ENCODE data around the gene KDM6B. TPM values are rescaled to one million over a fixed set of nuclear protein-coding genes. Genes with fewer than 3 reads are reported as not detected.
A peak's percentile ranks its signal among the peaks of the same experiment; 100 is the strongest.

Gene KDM6B
- total and polyA plus RNA-seq, 2 experiments from 2014 or later: 9.7 to 20.8 TPM

DNA sequence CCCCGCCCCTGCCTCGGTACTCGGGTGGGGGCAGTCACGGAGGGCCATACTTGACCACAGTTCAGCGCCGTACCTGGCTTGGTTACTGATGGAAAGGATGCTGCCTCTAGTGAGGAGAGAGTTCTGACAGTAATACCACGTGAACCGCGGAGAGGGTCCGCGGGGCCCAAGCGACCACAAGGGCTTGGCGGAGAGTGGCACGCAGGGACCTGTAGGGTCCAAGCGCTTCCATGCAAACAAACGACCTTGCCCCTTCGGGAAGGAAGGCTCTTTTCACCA is 9.2 kb downstream of the KDM6B start:
- H3K27me3 ChIP-seq: no peaks in the 10 kb centered on the region
- H3K4me1 ChIP-seq (ENCODE audit: low read depth): peaks cover 26% of the 10 kb centered on the region

DNA sequence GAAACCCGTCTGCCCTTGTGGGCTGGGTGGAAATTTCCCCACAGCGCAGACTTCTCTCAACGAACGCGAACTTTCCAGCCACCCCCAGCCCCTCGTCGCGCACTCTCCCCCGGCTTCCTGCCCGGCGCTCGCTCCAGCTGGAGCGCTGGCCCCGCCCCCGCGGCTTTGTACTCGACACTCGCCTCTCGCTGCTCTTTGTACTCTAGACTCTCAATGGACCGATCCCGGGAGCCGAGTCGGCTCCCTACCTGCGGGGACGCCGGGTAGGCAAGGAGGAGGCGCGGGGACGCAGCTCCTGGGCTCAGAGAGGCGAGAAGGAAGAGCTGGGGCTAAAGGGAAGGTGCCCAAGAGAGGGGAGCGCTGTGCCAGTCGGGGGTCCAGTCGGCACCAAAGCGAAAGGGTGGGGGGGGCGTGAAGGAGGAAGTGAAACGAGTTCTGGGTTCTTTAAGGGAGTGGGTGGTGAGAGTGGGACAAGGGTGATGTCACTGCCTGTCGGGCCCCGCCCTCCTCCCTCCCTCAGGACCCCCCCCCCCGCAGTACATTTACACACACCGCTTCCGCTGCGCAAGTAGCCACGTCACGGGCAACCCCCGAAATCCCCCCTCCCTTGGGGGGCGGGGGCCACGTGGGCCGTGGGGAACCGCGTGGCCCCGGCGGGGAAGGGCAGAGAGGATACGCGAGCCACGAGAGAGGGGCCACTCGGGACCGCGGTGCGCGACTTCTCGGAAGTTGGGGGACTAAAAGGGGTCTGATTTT is 9.7 kb downstream of the KDM6B start:
- no peak for TF ChIP-seq CTCF (IDR thresholded peaks at IDR 0.05; ENCODE audit: low read depth, low read length)
- Histone ChIP-seq H3K4me3 (peak overlapping the region; percentile 40), H3K27ac (peak overlapping the region; percentile 74), H3K27me3 (no peaks in the 10 kb centered on the region), H3K36me3 (peaks cover 27% of the 10 kb centered on the region), H3K9me3 (ENCODE audit: low read depth) (no peaks in the 10 kb centered on the region), H3K4me1 (ENCODE audit: low read depth) (peaks cover 25% of the 10 kb centered on the region)
- DNase-seq (ENCODE audit: low read depth in 1 of 2, low spot score in 1 of 2): peak; percentile 91 to 92

More for the DNA sequence above, 9.2 kb downstream of the KDM6B start:
- no peaks in the 10 kb centered on the region for H3K9me3 ChIP-seq (ENCODE audit: low read depth)
- peak overlapping the region; percentile 74 for H3K27ac ChIP-seq
- peaks cover 22% of the 10 kb centered on the region for H3K36me3 ChIP-seq
- no peak for DNase-seq (ENCODE audit: low read depth in 1 of 2, low spot score in 1 of 2)
- no peak for TF ChIP-seq CTCF (IDR thresholded peaks at IDR 0.05; ENCODE audit: low read depth, low read length)
- peak overlapping the region; percentile 40 for H3K4me3 ChIP-seq

- TF ChIP-seq CTCF (IDR thresholded peaks at IDR 0.05; ENCODE audit: low read depth, low read length): no peak
- no peaks in the 10 kb centered on the region for H3K27me3 ChIP-seq
- H3K4me1 ChIP-seq (ENCODE audit: low read depth): peaks cover 19% of the 10 kb centered on the region
- peak overlapping the region; percentile 40 for H3K4me3 ChIP-seq
- peak overlapping the region; percentile 74 for H3K27ac ChIP-seq
- peak; percentile 95 to 97 for DNase-seq (ENCODE audit: low read depth in 1 of 2, low spot score in 1 of 2)
- H3K9me3 ChIP-seq (ENCODE audit: low read depth): no peaks in the 10 kb centered on the region
- peaks cover 35% of the 10 kb centered on the region for H3K36me3 ChIP-seq
Observed at GRCh38 chr17:7844292-7845154, 10.5 kb downstream of the KDM6B start.

GRCh38 chr17:7845359-7846062 is 11.5 kb downstream of the KDM6B start:
- Histone ChIP-seq H3K4me3 (no peak overlapping the region), H3K27ac (peak overlapping the region; percentile 74)

More at GRCh38 chr17:7845359-7846062, 11.5 kb downstream of the KDM6B start:
- no peak for TF ChIP-seq CTCF (IDR thresholded peaks at IDR 0.05; ENCODE audit: low read depth, low read length)
- Histone ChIP-seq H3K4me1 (ENCODE audit: low read depth) (peaks cover 14% of the 10 kb centered on the region), H3K36me3 (peaks cover 45% of the 10 kb centered on the region), H3K9me3 (ENCODE audit: low read depth) (no peaks in the 10 kb centered on the region), H3K27me3 (no peaks in the 10 kb centered on the region)
- DNase-seq (ENCODE audit: low read depth in 1 of 2, low spot score in 1 of 2): no peak

Data from cardiac muscle cell (in vitro differentiated cells and primary cell).